SK-N-SH (cell line): ENCODE results near the gene C1orf159. TPM values are rescaled to one million over a fixed set of nuclear protein-coding genes. Genes with fewer than 3 reads are reported as not detected.

ENCODE experiments used
- CTCF ChIA-PET: fragments of 300-600, 350-600 bp; formaldehyde crosslinking; extraction: SDS; loops from one replicate; lab custom pipeline; 2021; lab: Yijun Ruan, JAX
- POLR2A ChIA-PET: fragments of 350-600 bp; sonication (Branson Sonifier 250); formaldehyde crosslinking; extraction: SDS; loops from one replicate; lab custom pipeline; 2020; ENCODE audit warnings: antibody characterized with exemption, inconsistent platforms; lab: Yijun Ruan, JAX
- DNase-seq: peaks from one replicate; pipeline ENCODE4 v3.0.0; 2012
- H2AFZ ChIP-seq: fragments of 200-600 bp; sonication (generic); 2 replicates; pipeline ENCODE4 v1.8.1; 2016; ENCODE audit warnings: antibody characterized with exemption, mild to moderate bottlenecking, low read depth
- H3F3A ChIP-seq: fragments of 200-600 bp; sonication (generic); replicated peaks from 2 replicates; pipeline ENCODE3; 2016; ENCODE audit warnings: antibody characterized with exemption, mild to moderate bottlenecking; ENCODE audit not compliant: insufficient read depth
- H3K27ac ChIP-seq, 2 experiments: fragments of 200-500 bp in 1 of 2; fragments of 200-600 bp in 1 of 2; sonication (Bioruptor generic) in 1 of 2; sonication (generic), shearing (Covaris generic) in 1 of 2; 2 replicates each; pipeline versions ENCODE4 v1.5.1 to v1.6.1; 2014 to 2016; ENCODE audit warnings: low read depth in 2 of 2, inconsistent platforms in 1 of 2, low read length in 1 of 2, mild to moderate bottlenecking in 1 of 2, mixed read lengths in 1 of 2
- H3K27me3 ChIP-seq: fragments of 200-600 bp; sonication (generic), shearing (Covaris generic); 2 replicates; pipeline ENCODE4 v1.6.1; 2016; ENCODE audit warnings: mixed run types; ENCODE audit not compliant: insufficient read depth
- H3K36me3 ChIP-seq, 2 experiments: fragments of 200-500 bp in 1 of 2; fragments of 200-600 bp in 1 of 2; sonication (Bioruptor generic) in 1 of 2; sonication (generic) in 1 of 2; replicated peaks in 1 of 2; 2 replicates each; pipeline versions ENCODE3 to v1.5.1; 2014 to 2016; ENCODE audit warnings: low read length in 1 of 2, mild to moderate bottlenecking in 1 of 2; ENCODE audit not compliant: insufficient read depth in 2 of 2, control insufficient read depth in 1 of 2
- H3K4me1 ChIP-seq, 2 experiments: fragments of 200-500 bp in 1 of 2; fragments of 200-600 bp in 1 of 2; sonication (Bioruptor generic) in 1 of 2; sonication (generic), shearing (Covaris generic) in 1 of 2; 2 replicates each; pipeline versions ENCODE4 v1.5.1 to v1.6.1; 2014 to 2016; ENCODE audit warnings: low read depth in 1 of 2, low read length in 1 of 2, mixed run types in 1 of 2; ENCODE audit not compliant: insufficient read depth in 2 of 2, control insufficient read depth in 1 of 2
- H3K4me2 ChIP-seq: fragments of 200-600 bp; sonication (generic), shearing (Covaris generic); 2 replicates; pipeline ENCODE4 v1.6.1; 2017; ENCODE audit warnings: mixed run types
- H3K4me3 ChIP-seq, 2 experiments: fragments of 200-500 bp in 1 of 2; fragments of 200-600 bp in 1 of 2; sonication (Bioruptor generic) in 1 of 2; sonication (generic), shearing (Covaris generic) in 1 of 2; 2 replicates each; pipeline versions ENCODE4 v1.5.1 to v1.8.1; 2014 to 2016; ENCODE audit warnings: low read depth in 2 of 2, inconsistent platforms in 1 of 2, low read length in 1 of 2, mild to moderate bottlenecking in 1 of 2, mixed read lengths in 1 of 2, moderate library complexity in 1 of 2
- H3K79me2 ChIP-seq: fragments of 200-600 bp; sonication (generic); 2 replicates; pipeline ENCODE4 v1.8.1; 2017; ENCODE audit warnings: mild to moderate bottlenecking; ENCODE audit not compliant: insufficient read depth
- H3K9ac ChIP-seq: fragments of 200-600 bp; sonication (generic); 2 replicates; pipeline ENCODE4 v1.6.1; 2017; ENCODE audit warnings: mixed run types
- H3K9me2 ChIP-seq: fragments of 200-600 bp; sonication (generic); 2 replicates; pipeline ENCODE4 v1.6.1; 2017; ENCODE audit warnings: mixed run types
- H3K9me3 ChIP-seq: fragments of 200-600 bp; sonication (generic); 2 replicates; pipeline ENCODE4 v1.6.1; 2017; ENCODE audit warnings: mixed run types, mild to moderate bottlenecking, moderate library complexity
- H4K20me1 ChIP-seq: fragments of 200-600 bp; sonication (generic); 2 replicates; pipeline ENCODE4 v1.6.1; 2017; ENCODE audit warnings: mild to moderate bottlenecking, mixed run types; ENCODE audit not compliant: insufficient read depth
- CHD2 ChIP-seq: fragments of 150-350 bp; IDR thresholded peaks from 2 replicates; pipeline ENCODE4 v1.6.1; 2018; ENCODE audit warnings: low read length; ENCODE audit not compliant: partially characterized antibody
- EP300 ChIP-seq, 2 experiments: IDR thresholded peaks; 2 replicates each; pipeline versions ENCODE4 v1.4.0 to v1.6.1; 2012; ENCODE audit warnings: borderline replicate concordance in 1 of 2, low read depth in 1 of 2, low read length in 1 of 2
- EZH2phosphoT487 ChIP-seq: fragments of 200-600 bp; sonication (generic); IDR thresholded peaks from 2 replicates; pipeline ENCODE4 v1.6.1; 2017; ENCODE audit warnings: low read depth, mixed run types, mild to moderate bottlenecking, antibody characterized with exemption, moderate library complexity, borderline replicate concordance
- FOSL2 ChIP-seq: IDR thresholded peaks from 2 replicates; pipeline ENCODE4 v1.4.0; 2012; ENCODE audit warnings: low read depth, mild to moderate bottlenecking, moderate library complexity, borderline replicate concordance
- FOXJ3 ChIP-seq: sonication (generic); formaldehyde crosslinking; IDR thresholded peaks from 2 replicates; pipeline ENCODE4 v1.5.1; 2020; ENCODE audit warnings: mild to moderate bottlenecking, missing genetic modification reagents
- FOXM1 ChIP-seq: IDR thresholded peaks from 2 replicates; pipeline ENCODE4 v1.4.0; 2012; ENCODE audit warnings: low read depth, mild to moderate bottlenecking
- MEF2A ChIP-seq: IDR thresholded peaks from 2 replicates; pipeline ENCODE4 v1.4.0; 2012; ENCODE audit warnings: low read depth, borderline replicate concordance
- RAD21 ChIP-seq: IDR thresholded peaks from 2 replicates; pipeline ENCODE4 v1.6.1; 2012; ENCODE audit warnings: mild to moderate bottlenecking, low read length
- RXRA ChIP-seq: IDR thresholded peaks from 2 replicates; pipeline ENCODE4 v1.4.0; 2012; ENCODE audit warnings: low read depth, mild to moderate bottlenecking, borderline replicate concordance
- SIN3A ChIP-seq: IDR thresholded peaks from 2 replicates; pipeline ENCODE4 v1.6.1; 2012; ENCODE audit warnings: low read depth, mild to moderate bottlenecking, low read length, moderate library complexity, borderline replicate concordance
- WGBS: methylation state at CpG from one replicate; pipeline ENCODE4 v1.1.6; 2017; ENCODE audit warnings: low lambda C conversion rate; 5-methylcytosine and 5-hydroxymethylcytosine counted together
- polyA plus RNA-seq, 3 experiments: library from polyadenylated mRNA; depleted of rRNA; stranded (reverse); fragments of >200 nt; gene quantifications; 2 replicates each; pipeline ENCODE4 v1.2.3, GENCODE V29; 2012
- TF ChIP-seq, protein P1 (sequence below): fragments of 200-600 bp; sonication (generic); IDR thresholded peaks from 2 replicates; pipeline ENCODE4 v1.6.1; 2017; ENCODE audit warnings: antibody characterized with exemption, mild to moderate bottlenecking, moderate library complexity
- TF ChIP-seq, protein P2 (sequence below): IDR thresholded peaks from 2 replicates; pipeline ENCODE4 v1.6.1; 2012; ENCODE audit warnings: mild to moderate bottlenecking, low read depth, low read length, moderate library complexity
- TF ChIP-seq, protein P3 (sequence below): fragments of 150-350 bp; IDR thresholded peaks from 2 replicates; pipeline ENCODE4 v1.6.1; 2016; ENCODE audit warnings: mild to moderate bottlenecking, low read depth, low read length
- TF ChIP-seq, protein P4 (sequence below): IDR thresholded peaks from 2 replicates; pipeline ENCODE4 v1.4.0; 2012; ENCODE audit warnings: low read depth, borderline replicate concordance
- TF ChIP-seq, protein P5 (sequence below): IDR thresholded peaks from 2 replicates; pipeline ENCODE4; 2012

The C1orf159 gene
- polyA plus RNA-seq, 1 of the 3 experiments (the other 2 are of a cell fraction) = 10.2 TPM

DNA sequence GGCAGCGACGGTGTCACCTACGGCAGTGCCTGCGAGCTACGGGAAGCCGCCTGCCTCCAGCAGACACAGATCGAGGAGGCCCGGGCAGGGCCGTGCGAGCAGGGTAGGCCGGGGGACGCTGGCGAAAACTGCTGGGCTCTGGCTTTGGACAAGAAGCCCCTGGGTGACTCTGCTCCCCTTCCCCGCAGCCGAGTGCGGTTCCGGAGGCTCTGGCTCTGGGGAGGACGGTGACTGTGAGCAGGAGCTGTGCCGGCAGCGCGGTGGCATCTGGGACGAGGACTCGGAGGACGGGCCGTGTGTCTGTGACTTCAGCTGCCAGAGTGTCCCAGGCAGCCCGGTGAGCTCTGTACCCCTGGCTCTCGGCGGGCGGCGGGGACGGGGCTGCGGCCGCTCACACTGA is 72.0 kb downstream of the C1orf159 start:
- peaks cover 0 to 25% of the 10 kb centered on the region in 2 experiments for H3K36me3 ChIP-seq
- CTCF ChIA-PET = interaction anchor here (1.2 kb wide), 1 partner anchor 60 kb away, joined by 3 read pairs; no protein-coding TSS in a partner anchor
- 80% methylated on average over 2 of the region's 33 CpGs for WGBS
- no peak for TF ChIP-seq CHD2
- no peak for TF ChIP-seq FOSL2
- no peak for TF ChIP-seq FOXM1
- no peak for TF ChIP-seq EP300 (IDR thresholded peaks at IDR 0.05; ENCODE audit: borderline replicate concordance in 1 of 2, low read depth in 1 of 2, low read length in 1 of 2)
- TF ChIP-seq, protein P1, sequence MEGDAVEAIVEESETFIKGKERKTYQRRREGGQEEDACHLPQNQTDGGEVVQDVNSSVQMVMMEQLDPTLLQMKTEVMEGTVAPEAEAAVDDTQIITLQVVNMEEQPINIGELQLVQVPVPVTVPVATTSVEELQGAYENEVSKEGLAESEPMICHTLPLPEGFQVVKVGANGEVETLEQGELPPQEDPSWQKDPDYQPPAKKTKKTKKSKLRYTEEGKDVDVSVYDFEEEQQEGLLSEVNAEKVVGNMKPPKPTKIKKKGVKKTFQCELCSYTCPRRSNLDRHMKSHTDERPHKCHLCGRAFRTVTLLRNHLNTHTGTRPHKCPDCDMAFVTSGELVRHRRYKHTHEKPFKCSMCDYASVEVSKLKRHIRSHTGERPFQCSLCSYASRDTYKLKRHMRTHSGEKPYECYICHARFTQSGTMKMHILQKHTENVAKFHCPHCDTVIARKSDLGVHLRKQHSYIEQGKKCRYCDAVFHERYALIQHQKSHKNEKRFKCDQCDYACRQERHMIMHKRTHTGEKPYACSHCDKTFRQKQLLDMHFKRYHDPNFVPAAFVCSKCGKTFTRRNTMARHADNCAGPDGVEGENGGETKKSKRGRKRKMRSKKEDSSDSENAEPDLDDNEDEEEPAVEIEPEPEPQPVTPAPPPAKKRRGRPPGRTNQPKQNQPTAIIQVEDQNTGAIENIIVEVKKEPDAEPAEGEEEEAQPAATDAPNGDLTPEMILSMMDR = no peak
- TF ChIP-seq, protein P2, sequence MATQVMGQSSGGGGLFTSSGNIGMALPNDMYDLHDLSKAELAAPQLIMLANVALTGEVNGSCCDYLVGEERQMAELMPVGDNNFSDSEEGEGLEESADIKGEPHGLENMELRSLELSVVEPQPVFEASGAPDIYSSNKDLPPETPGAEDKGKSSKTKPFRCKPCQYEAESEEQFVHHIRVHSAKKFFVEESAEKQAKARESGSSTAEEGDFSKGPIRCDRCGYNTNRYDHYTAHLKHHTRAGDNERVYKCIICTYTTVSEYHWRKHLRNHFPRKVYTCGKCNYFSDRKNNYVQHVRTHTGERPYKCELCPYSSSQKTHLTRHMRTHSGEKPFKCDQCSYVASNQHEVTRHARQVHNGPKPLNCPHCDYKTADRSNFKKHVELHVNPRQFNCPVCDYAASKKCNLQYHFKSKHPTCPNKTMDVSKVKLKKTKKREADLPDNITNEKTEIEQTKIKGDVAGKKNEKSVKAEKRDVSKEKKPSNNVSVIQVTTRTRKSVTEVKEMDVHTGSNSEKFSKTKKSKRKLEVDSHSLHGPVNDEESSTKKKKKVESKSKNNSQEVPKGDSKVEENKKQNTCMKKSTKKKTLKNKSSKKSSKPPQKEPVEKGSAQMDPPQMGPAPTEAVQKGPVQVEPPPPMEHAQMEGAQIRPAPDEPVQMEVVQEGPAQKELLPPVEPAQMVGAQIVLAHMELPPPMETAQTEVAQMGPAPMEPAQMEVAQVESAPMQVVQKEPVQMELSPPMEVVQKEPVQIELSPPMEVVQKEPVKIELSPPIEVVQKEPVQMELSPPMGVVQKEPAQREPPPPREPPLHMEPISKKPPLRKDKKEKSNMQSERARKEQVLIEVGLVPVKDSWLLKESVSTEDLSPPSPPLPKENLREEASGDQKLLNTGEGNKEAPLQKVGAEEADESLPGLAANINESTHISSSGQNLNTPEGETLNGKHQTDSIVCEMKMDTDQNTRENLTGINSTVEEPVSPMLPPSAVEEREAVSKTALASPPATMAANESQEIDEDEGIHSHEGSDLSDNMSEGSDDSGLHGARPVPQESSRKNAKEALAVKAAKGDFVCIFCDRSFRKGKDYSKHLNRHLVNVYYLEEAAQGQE = no peak
- TF ChIP-seq, protein P3, sequence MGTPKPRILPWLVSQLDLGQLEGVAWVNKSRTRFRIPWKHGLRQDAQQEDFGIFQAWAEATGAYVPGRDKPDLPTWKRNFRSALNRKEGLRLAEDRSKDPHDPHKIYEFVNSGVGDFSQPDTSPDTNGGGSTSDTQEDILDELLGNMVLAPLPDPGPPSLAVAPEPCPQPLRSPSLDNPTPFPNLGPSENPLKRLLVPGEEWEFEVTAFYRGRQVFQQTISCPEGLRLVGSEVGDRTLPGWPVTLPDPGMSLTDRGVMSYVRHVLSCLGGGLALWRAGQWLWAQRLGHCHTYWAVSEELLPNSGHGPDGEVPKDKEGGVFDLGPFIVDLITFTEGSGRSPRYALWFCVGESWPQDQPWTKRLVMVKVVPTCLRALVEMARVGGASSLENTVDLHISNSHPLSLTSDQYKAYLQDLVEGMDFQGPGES = no peak
- no peak for TF ChIP-seq RXRA
- TF ChIP-seq, all 33 proteins: peak for 0
- H4K20me1 ChIP-seq = peaks cover 8% of the 10 kb centered on the region; the same call in 1 of the 2 replicates
- no peak for DNase-seq
- no peaks in the 10 kb centered on the region for H3K27me3 ChIP-seq
- H3K4me3 ChIP-seq = no peak overlapping the region
- H2AFZ ChIP-seq = no peak overlapping the region
- no peaks in the 10 kb centered on the region for H3K9me2 ChIP-seq
- no peaks in the 10 kb centered on the region for H3K79me2 ChIP-seq
- peaks cover 0 to 17% of the 10 kb centered on the region in 2 experiments; a peak in 1 of 4 replicates for H3K4me1 ChIP-seq
- H3K27ac ChIP-seq = no peak overlapping the region
- H3F3A ChIP-seq = no peaks in the 10 kb centered on the region
- H3K4me2 ChIP-seq = no peak overlapping the region
- POLR2A ChIA-PET = no interaction called here
- no peaks in the 10 kb centered on the region for H3K9me3 ChIP-seq
- no peak overlapping the region for H3K9ac ChIP-seq

DNA sequence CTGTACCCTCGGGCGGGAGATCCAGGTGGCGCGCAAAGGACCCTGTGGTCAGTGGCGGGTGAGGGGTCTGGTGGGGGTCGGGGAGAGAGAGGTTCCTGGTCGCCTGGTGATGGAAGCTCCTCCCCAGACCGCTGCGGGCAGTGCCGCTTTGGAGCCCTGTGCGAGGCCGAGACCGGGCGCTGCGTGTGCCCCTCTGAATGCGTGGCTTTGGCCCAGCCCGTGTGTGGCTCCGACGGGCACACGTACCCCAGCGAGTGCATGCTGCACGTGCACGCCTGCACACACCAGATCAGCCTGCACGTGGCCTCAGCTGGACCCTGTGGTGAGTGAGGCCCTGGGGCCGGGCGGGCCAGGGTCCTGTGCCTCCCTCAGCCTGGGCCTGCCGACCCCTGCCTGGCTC is 72.5 kb downstream of the C1orf159 start:
- H3K4me3 ChIP-seq = no peak overlapping the region
- no peaks in the 10 kb centered on the region for H3K9me3 ChIP-seq
- H3K36me3 ChIP-seq = peaks cover 0 to 25% of the 10 kb centered on the region in 2 experiments
- peaks cover 12% of the 10 kb centered on the region for H4K20me1 ChIP-seq
- no peaks in the 10 kb centered on the region for H3K27me3 ChIP-seq
- POLR2A ChIA-PET = no interaction called here
- H3K4me2 ChIP-seq = no peak overlapping the region
- TF ChIP-seq RAD21 (no peak), MEF2A (no peak), EZH2phosphoT487 (no peak), SIN3A (no peak), FOSL2 (no peak), FOXJ3 (CRISPR knock-in tag) (no peak)
- TF ChIP-seq, protein P4, sequence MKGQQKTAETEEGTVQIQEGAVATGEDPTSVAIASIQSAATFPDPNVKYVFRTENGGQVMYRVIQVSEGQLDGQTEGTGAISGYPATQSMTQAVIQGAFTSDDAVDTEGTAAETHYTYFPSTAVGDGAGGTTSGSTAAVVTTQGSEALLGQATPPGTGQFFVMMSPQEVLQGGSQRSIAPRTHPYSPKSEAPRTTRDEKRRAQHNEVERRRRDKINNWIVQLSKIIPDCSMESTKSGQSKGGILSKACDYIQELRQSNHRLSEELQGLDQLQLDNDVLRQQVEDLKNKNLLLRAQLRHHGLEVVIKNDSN = no peak
- TF ChIP-seq, protein P3 = no peak
- TF ChIP-seq, protein P5, sequence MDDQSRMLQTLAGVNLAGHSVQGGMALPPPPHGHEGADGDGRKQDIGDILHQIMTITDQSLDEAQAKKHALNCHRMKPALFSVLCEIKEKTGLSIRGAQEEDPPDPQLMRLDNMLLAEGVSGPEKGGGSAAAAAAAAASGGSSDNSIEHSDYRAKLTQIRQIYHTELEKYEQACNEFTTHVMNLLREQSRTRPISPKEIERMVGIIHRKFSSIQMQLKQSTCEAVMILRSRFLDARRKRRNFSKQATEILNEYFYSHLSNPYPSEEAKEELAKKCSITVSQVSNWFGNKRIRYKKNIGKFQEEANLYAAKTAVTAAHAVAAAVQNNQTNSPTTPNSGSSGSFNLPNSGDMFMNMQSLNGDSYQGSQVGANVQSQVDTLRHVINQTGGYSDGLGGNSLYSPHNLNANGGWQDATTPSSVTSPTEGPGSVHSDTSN = no peak
- TF ChIP-seq, all 33 proteins: peak for 0
- Histone ChIP-seq H2AFZ (no peak overlapping the region), H3F3A (no peaks in the 10 kb centered on the region), H3K4me1 (peaks cover 0 to 18% of the 10 kb centered on the region in 2 experiments; a peak in 1 of 4 replicates), H3K9ac (no peak overlapping the region), H3K79me2 (no peaks in the 10 kb centered on the region), H3K9me2 (no peaks in the 10 kb centered on the region), H3K27ac (no peak overlapping the region)
- CTCF ChIA-PET = interaction anchor here (0.9 kb wide), 1 partner anchor 59 kb away, joined by 3 read pairs; no protein-coding TSS in a partner anchor
- DNase-seq = no peak
- 100% methylated on average over 5 of the region's 27 CpGs for WGBS
